GM18951 (cell line): ENCODE results near the gene GFRA1.

Experiments used
- POLR2A ChIP-seq: IDR thresholded peaks from 4 replicates; pipeline ENCODE4 v1.6.1; 2011; ENCODE audit warnings: mild to moderate bottlenecking; ENCODE audit not compliant: insufficient read length, insufficient read depth; ENCODE audit errors: extremely low read depth
- in situ Hi-C: fragments of 300-500 bp; cut with MboI; formaldehyde crosslinking; loops from one replicate; pipeline ENCODE4 v1.12.0; 2022; ENCODE audit warnings: low sequenced_read_pairs, mixed read lengths, inconsistent platforms; ENCODE audit not compliant: unreplicated experiment

The GFRA1 gene

DNA sequence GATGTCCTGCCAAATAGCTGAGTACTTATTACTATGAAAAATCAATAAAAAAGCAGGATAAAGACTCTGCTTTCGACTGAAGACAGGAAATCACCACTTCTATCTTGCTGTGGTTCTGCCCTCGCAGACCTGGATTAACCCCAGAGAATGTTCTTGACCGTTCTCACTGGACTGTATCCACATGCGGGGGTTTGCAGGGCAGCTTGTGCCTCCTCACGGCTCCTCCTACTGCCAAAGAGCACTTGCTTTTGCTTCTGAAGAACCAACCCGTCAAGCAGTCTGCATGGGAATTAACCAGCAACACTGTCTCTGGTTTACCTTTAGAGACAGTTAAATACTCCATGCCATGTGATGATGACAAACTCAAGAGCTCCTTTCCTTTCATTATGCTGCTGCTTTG, 184.0 kb downstream of the GFRA1 start:
- in situ Hi-C loops, result no loop called here
- no peak for TF ChIP-seq POLR2A

DNA sequence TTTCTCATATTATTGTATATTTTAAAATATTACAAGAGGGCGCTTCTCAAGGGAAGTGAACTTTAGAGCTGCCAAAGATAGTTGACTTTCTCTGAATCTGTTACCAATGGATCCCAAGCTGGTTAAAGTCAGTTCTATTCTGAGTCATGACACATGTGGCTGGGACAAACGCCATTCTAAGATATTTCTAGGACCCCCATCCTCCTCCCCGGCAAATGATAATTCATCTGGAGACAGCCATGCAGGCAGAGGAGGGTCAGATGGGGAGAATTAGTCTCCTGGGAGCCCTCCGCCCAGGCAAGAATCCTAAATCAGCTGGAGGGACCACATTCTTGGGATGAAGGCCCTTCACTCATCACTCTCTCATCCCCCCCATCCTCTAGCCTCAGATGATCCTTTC, 187.7 kb downstream of the GFRA1 start:
- no peak for TF ChIP-seq POLR2A
- in situ Hi-C loops, result no loop called here

DNA sequence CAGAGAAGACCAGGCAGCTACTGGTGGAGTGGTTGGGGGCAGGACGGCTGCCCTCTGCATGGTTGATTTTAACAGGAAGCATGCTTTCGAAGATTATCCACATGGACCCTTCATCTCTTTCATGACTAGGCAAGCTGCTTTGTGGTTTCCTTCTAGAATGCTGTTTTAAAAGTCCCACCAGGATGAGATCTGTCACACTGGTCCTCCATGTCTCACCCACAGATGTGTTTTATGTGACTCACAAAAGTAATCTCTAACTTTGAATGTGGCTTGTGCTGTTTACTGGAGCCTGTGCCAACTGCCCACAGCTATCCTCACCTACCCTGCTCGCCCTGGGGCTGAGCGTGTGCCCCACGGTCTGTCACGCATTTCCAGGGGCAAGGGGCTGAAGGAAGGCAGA, 188.8 kb downstream of the GFRA1 start:
- TF ChIP-seq POLR2A, result no peak

DNA sequence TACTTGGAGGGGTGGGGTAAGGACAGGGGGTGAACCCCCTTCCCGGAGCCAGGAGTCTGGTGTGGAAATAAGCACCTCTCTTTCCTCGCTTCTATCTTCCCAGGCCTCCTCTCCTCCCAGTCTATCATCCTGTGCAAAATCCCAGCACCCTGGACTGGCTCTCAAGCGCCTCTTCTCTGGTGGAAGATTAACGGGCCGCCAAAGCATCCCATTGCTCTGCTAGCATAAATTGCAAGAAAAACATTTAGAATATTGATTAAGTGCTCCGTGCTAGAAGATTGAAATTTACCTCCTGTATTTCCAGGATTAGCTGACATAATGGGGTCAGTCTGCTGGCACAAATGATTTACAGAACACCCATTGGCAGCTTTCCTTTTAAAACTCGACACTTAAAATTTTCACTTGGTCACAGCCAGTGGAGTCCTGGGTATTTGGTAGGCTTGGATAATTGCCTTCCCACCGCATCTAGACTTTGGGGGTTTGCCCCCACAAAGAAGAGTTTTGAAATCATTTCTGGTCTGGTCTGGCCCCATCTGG, 189.7 kb downstream of the GFRA1 start:
- no peak for TF ChIP-seq POLR2A
- in situ Hi-C loops, result no loop called here

More for the DNA sequence above, 188.8 kb downstream of the GFRA1 start:
- in situ Hi-C loops, result no loop called here

DNA sequence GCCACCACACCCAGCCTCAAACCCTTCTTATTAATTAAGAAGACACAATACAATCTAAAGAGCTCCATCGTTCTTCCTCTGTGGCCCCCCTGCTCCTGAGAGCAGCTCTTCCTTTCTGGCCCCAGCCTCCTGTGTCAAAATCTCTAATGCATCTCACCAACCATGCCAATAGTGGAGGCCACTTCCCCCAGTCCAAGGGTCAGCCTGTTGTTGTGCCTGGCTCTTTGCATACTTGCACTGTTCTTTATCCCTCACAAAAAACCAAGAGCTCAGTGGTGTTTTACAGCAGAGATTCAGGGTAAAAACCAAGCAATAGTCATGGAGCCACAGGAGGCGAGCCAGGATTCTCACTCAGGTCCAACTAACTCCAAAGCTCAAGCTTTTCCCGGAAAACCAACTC, 190.2 kb downstream of the GFRA1 start:
- in situ Hi-C loops, result no loop called here
- no peak for TF ChIP-seq POLR2A

DNA sequence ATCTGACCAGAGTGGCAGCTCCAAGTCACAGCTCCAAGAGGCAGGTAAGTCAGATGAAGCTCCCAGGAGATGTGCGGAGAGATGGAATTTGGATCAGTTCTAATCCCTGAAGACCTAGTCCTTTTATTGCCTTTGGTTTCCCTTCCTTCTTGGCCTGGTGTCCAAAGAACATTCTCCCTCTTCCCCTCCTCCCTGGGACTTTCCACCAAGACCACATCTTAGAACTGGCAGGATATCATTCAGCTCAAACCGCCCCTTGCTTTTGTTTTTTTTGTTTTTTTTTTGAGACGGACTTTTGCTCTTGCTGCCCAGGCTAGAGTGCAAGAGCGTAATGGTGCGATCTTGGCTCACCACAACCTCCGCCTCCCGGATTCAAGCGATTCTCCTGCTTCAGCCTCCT, 190.8 kb downstream of the GFRA1 start:
- no peak for TF ChIP-seq POLR2A
- in situ Hi-C loops, result no loop called here

DNA sequence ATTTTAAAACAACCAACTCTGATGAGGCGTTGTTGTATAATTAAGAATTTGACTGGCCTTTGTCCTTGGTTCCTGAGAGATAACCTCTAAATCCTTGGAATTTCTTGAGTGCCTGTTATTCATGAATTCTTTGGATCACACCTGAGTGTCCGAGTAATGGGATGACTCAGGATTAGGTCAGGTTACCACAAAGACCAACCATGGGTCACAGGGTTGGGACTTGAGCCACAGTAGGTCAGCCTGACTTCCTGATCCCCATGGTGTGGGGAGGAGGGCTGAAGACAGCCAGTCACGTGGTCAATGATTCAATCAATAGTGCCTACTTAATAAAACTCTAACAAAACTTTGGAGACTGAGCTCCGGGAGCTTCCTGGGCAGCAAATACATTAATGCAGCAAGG, 192.5 kb downstream of the GFRA1 start:
- no peak for TF ChIP-seq POLR2A
- in situ Hi-C loops, result no loop called here

DNA sequence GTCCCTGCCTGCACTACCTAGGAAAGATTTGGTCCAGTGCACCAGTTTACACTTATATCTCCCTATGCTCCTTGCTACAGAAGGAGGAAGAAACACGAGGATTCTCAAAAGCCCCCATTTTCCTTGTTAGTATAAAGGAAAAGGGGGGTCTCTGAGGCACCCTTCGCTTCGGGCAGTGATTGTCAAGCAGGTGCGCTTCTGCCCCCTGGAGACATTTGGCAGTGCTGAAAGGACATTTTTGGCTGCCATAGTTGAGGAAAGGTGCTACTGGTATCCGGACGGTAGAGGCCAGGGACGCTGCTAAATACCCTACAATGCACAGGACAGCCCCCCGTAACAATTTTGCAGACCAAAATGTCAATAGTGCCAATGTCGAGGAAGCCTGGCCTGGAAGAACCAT, 193.7 kb downstream of the GFRA1 start:
- in situ Hi-C loops, result no loop called here
- TF ChIP-seq POLR2A, result no peak

DNA sequence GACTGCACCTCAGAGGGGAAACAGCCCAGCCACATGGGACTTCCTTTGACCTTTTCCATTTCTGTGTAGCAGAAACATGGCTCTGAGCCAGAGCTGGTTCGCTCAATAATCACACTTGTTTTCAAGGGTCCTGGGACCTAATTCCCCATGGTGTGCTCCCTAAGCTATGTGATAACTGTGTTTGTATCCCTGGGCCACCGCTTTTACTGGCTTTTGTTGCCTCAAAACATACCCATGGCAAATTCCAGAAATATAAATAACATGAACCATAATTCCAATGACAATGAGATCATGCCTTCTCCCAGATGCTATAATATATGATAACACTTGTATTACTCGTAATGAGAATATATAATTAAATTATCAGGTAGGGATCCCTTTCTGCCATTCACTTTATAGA, 196.4 kb downstream of the GFRA1 start:
- TF ChIP-seq POLR2A, result no peak
- in situ Hi-C loops, result no loop called here

DNA sequence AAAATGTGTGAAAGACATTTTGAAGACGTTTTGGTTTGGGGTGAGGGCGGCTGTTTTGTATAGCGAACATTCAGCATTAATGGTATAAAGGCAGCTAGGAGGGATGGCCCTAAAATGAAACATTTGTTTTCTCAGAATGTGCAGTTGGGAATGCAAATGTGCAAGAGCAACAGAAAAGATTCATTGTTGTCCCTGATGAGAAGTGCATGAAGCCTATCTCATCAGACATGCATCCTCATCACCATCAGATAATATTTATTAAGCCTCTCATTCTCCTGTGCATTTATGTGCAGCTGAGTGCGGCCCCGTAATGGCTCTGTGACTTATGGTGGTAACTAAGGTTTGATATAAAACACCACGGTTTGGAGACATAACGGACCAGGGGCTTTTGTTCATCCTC, 199.5 kb downstream of the GFRA1 start:
- in situ Hi-C loops, result no loop called here
- TF ChIP-seq POLR2A, result no peak

DNA sequence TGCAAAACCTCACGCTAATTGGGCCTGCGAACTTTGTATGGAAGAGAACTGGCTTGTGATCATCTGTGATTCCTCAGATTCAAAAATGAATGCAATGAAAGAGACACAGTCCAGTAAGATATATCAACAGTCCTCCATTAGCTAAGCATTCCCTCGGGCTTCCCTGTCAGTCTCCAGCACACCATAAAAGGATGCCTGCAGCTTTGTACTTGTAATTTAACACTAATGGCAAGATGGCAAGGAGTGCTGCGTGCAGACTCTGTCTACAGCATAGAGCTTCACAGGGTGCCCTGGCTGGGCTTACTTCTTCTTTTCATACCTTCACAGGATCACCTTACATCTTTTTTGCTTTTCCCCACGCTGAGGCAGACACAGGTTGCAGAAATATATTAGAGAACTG, 200.0 kb downstream of the GFRA1 start:
- no peak for TF ChIP-seq POLR2A
- in situ Hi-C loops, result no loop called here

DNA sequence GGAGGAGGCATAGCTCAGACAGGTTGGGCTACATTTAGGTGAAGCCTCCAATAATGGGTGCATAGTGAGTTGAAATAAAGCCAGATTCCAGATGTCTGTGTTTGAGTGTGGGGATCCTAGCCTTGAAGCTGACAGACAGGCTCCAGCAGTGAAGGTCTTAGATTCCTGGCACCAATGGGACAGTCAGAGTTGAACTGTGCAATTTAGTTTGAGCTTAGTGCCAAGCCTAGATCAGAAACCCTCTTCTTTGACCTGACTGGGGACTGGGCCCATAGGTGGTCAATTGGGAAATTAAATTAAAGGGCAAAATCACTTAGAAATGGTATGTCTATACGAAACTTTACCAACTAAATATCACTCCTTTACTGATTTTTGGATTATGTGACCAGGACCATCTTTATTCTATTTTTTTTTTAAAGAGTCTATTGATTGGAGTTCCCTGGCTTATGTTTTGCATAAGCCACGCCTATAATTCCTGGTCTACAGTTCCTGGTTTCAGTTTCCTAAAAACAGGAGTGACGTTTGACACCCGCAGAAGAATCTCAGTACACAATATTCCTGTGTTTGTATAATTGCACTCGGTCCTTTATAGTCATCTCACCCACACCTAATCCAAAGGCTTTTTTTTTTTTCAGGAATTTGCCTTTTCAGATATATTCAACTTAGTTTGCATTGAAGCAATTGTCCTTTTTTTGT, 201.4 kb downstream of the GFRA1 start:
- in situ Hi-C loops, result no loop called here
- no peak for TF ChIP-seq POLR2A

DNA sequence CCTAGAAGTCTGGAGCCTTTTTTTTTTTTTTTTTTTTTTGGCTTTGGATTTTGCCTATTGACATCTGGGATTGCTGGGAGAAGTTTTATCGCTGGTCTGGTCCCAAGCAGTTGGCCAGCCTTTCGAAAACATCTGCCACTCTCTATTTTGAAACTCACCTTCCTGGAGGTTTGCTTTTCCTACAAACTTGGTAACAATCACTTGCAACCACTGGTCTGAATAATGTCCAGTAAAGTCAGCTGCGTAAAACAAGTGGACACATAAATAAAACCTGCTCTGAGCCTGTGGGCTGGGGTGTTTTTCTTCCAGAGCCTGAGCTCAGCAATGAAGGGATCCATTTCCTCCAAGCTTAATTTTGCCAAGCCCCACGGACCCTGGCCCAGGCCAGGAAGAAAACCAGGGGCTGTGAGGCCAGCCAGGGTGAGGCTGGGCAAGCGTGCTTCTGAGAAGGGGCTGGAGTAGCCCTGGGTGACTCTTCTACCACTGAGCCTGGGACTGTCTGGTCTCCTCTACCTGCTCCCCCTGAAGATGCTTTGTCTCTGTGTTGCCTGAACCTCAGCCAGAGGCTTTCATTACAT, 202.2 kb downstream of the GFRA1 start:
- in situ Hi-C loops, result no loop called here
- no peak for TF ChIP-seq POLR2A

DNA sequence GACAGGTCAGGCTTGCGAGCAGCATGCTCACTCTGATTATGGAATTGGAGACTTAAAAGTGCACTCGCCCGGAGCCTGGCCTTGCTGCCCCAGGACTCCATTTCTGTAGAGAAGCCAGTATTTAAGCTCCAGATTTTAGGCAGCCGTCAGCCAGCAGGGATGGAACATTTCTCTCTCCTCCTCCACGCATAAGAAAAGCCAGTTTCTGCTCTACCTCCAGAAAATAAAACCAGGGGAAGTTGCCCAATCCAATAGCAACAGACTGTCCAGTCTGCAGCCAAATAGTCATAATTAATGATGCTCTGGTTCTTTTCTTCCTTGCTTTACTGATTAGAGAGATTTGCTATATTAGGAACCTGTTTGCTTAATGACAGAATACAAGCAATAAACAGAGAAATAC, 203.2 kb downstream of the GFRA1 start:
- in situ Hi-C loops, result no loop called here
- no peak for TF ChIP-seq POLR2A
